ENCODE data around the gene GPAM. TPM values are rescaled to one million over a fixed set of nuclear protein-coding genes. Genes with fewer than 3 reads are reported as not detected.
"Not testable (repeated sequence)": the region's sequence is repeated elsewhere in the genome, so short reads cannot be mapped to it uniquely, and the experiment has no call there.

The GPAM gene
- total RNA-seq, 1 donor from 2014 or later, result 9.4 TPM

- Histone ChIP-seq H3K4me3 (ENCODE audit: low read depth, low read length) (no peak overlapping the region), H3K36me3 (ENCODE audit: control insufficient read depth, insufficient read depth, low read length) (no peaks in the 10 kb centered on the region), H3K27me3 (ENCODE audit: control insufficient read depth, insufficient read depth, low read length) (no peaks in the 10 kb centered on the region)
- no peak for TF ChIP-seq CTCF (IDR thresholded peaks at IDR 0.05; ENCODE audit: insufficient read depth, low read length, poor library complexity, severe bottlenecking)
- no peak for DNase-seq (ENCODE audit: low read depth)
These were observed 45.5 kb upstream of the GPAM start for GRCh38 chr10:112229096-112229495.

GRCh38 chr10:112228366-112229088, 45.0 kb upstream of the GPAM start:
- H3K27me3 ChIP-seq (ENCODE audit: control insufficient read depth, insufficient read depth, low read length); DNase-seq (ENCODE audit: low read depth); H3K36me3 ChIP-seq (ENCODE audit: control insufficient read depth, insufficient read depth, low read length); H3K4me3 ChIP-seq (ENCODE audit: low read depth, low read length): not testable (repeated sequence)

GRCh38 chr10:112227331-112227987, 43.9 kb upstream of the GPAM start:
- no peaks in the 10 kb centered on the region for H3K36me3 ChIP-seq (ENCODE audit: control insufficient read depth, insufficient read depth, low read length)
- no peaks in the 10 kb centered on the region for H3K27me3 ChIP-seq (ENCODE audit: control insufficient read depth, insufficient read depth, low read length)
- no peak for DNase-seq (ENCODE audit: low read depth)
- TF ChIP-seq CTCF (IDR thresholded peaks at IDR 0.05; ENCODE audit: insufficient read depth, low read length, poor library complexity, severe bottlenecking), result no peak
- H3K4me3 ChIP-seq (ENCODE audit: low read depth, low read length), result no peak overlapping the region

DNA sequence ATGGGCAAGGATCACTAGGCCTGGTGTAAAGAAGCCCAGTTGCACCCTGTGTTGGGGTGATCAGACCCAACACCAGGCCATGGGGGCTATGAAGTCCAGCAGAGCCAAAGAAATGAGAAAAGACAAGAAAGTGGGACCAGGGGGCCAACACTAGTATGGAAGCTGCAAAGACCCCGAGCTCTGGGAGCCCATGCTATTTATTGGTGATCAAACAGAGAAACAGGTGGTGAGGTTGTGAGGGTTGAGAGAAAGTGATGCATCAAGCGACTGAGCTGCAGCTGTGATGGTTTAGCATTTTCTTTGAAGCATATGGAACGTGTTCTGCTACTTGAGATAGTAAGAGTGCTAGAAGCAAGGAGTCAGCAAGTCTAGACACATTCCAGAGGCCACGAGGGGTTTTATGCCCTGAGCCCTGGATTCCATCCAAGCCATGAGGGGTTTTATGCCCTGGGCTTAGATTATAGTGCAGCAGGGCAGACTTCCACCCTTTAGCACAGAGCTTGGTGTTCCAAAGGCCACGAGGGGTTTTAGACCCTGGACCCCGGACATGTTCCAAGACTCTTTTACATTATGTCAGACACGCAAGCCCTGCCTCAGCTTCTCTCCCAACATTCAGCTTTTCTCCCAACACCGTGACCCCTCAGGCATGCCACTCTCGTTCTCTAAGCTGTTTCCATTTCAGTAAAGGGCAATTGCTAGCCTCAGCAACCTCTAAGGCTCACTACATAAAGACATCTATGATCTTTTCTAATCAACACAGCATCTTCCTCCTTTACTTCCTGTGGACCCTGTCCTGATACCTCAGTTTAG, 43.1 kb upstream of the GPAM start:
- TF ChIP-seq CTCF (IDR thresholded peaks at IDR 0.05; ENCODE audit: insufficient read depth, low read length, poor library complexity, severe bottlenecking), result no peak
- no peaks in the 10 kb centered on the region for H3K36me3 ChIP-seq (ENCODE audit: control insufficient read depth, insufficient read depth, low read length)
- H3K27me3 ChIP-seq (ENCODE audit: control insufficient read depth, insufficient read depth, low read length), result no peaks in the 10 kb centered on the region
- no peak for DNase-seq (ENCODE audit: low read depth)
- H3K4me3 ChIP-seq (ENCODE audit: low read depth, low read length), result no peak overlapping the region

GRCh38 chr10:112225771-112226438, 42.3 kb upstream of the GPAM start:
- Histone ChIP-seq H3K27me3 (ENCODE audit: control insufficient read depth, insufficient read depth, low read length) (no peaks in the 10 kb centered on the region), H3K36me3 (ENCODE audit: control insufficient read depth, insufficient read depth, low read length) (no peaks in the 10 kb centered on the region), H3K4me3 (ENCODE audit: low read depth, low read length) (no peak overlapping the region)
- TF ChIP-seq CTCF (IDR thresholded peaks at IDR 0.05; ENCODE audit: insufficient read depth, low read length, poor library complexity, severe bottlenecking), result no peak
- no peak for DNase-seq (ENCODE audit: low read depth)

All from kidney epithelial cell (primary cell).